Measurements from ENCODE around the gene STK33.

The STK33 gene

DNA sequence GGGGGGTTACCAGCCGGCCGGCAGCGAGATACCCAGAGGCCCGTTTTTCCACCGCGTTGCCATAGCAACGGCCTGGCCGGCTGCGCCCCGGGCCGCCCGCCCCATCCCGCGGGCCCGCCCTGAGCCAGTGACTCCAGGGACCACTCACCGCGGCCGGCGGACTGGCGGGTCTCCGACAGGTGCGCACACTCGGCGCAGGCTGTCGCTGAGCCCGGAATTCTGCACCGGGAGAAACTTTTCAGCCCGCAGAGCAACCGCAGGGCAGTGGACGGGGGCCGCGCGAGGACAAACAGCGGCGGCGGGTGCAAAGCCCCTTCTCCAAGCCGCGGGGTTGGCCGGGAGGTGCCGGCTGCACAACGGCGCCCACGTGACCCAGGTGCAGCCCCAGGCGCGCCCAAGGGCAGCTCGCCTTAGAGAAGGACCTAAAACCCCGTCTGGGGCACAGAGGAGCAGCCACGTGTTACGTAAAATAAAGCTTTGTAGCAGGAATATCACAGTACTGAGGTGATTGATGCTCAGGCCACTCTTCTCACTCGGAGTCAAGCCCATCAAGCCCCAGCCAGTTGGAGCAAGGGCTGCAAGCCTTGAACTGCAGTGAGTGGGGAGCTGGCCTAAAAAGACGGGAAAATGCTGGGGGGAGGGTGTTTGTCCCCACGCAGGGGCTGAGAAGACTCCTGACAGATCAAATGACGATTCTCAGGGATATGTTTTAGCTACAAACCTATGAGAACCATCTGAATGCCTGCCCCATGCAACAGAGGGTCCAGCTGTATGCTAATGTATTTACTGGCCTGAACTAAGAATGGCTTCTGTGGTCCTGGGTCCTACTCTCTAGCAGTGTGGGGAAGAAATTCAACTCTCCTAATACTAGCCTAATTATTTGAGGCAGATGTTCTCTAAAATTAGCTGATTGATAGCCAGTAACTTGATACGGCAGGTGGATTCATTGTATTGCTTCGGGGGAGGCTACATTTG lies at the start of gene STK33:
Gene STK33 (minus strand): TSS at position 294 of the 975 bp plus-strand sequence. CDS start 119,323 bp downstream, outside the sequence.
- DNase-seq: peak; percentile 23 to 54

DNA sequence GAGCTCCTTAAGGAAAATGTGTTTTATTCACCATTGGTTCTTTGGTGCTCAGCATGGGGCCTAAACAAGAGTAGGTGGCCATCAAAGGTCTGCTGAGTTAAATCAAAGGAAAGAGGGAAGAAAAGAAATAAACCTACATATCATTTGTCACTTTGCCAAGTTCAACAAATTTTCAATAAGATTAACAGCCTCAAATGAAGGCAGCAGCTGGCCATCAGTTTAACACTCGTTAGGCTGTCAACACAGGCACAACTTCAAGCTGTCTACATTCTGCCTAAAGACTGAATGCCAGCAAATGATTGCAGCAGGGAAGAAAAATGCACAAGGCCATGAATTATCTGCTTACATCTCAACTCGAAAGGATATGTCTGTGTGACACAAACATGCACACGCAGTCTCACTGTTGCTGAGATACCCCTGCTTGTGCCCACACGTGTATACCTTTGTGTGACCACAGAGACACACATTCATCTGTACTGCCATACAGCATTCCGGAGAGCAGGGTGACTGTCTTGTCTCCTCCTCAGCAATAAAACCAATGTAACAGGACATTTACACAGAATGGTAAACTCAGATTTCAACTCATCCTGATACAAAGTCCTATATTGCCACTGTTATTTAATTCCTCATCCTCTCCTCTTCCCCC lies 48.3 kb upstream of the STK33 start:
- no peak for DNase-seq

GRCh38 chr11:8641332-8641731 lies 47.3 kb upstream of the STK33 start:
- no peak for DNase-seq

- DNase-seq: no peak
These were observed 46.4 kb upstream of the STK33 start for GRCh38 chr11:8640267-8640906.

GRCh38 chr11:8639655-8640054 lies 45.6 kb upstream of the STK33 start:
- no peak for DNase-seq

DNA sequence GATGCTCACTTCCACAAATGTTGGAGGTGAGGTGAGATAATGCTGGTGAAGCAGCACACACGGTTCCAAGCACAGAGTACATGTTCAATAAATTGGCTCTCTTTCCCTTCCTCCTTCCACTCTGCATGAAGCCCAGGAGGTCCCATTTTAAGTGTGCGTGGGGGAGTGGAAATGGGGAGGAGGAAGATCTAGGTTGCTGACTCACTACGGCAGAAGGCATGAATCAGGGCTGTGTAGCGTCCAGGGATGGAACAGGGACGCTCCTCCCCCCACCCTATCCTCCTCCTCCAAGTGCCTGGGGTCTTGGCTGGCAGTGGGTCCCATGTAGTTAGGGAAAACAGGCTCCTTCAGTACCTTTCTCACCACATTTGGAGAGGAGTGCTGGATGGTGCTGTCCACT lies 44.3 kb upstream of the STK33 start:
- no peak for DNase-seq

DNA sequence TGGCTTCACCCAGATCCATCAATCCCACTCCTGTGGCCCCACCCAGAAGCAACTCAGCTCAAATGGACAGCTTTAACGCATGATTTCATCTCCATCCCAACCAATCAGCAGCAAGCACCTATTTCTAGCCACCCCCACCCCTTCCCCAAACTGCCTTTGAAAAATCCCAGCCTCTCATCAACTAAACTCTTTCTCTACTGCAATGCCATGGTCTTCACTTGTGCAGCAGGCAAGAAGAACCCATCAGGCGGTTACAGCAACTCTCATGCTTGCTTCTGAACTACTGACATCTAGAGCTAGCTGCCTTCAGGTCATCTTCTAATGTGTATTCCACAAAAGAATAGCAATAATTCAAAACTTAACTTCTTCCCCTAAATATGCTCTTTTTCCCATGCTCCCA lies 42.1 kb upstream of the STK33 start:
- DNase-seq: no peak

DNA sequence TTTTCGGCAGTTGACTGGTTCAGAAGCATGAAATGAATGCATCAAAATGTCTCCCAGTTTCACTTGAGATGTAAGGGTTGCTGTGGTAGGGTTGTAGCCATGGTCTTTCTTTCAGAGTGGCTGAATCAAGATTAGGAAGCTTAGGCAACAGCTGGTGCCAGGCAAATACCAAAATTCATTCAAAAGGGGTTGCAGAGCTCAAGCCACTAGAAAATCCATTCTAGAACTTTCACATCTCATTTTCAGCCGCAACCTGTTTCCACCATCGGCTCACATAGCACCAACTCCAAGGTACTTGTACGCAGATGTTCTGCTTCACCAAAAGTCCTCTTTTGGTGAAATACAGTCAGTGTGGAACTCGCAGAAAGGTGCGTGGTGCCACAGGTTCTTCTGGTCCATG lies 40.5 kb upstream of the STK33 start:
- no peak for DNase-seq

DNA sequence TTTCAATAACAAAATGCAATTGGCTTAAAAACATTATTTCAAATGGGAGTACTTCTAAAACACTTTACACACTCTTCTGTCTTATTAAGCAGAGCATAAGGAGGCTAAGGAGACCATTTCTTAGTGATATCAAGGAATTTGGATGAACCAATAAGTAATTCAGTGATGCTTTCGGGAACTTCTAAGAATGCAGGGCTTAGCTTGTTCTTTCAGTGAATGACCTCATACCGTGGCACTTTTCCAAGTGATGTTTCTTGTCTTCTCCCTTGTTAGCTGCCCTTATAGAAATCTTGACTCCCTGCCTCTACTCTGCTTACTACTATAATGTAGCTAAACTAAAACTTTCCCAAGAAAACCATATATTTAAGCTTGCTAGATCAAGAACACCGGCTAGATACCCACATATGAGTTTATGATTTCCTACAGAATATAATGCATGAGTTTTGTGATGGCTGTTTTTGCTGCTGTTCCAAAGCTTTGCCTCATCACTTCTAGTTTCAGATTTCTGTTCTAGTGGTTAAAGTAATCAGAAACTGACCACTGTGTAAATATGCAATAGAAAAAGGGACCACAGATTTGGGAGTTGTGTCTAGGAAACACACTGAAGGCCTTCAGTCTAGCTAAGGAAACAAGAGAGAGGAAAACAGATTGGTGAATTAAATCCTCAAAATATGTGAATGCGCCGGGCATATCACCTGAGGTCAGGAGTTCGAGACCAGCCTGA lies 37.5 kb upstream of the STK33 start:
- DNase-seq: no peak

DNA sequence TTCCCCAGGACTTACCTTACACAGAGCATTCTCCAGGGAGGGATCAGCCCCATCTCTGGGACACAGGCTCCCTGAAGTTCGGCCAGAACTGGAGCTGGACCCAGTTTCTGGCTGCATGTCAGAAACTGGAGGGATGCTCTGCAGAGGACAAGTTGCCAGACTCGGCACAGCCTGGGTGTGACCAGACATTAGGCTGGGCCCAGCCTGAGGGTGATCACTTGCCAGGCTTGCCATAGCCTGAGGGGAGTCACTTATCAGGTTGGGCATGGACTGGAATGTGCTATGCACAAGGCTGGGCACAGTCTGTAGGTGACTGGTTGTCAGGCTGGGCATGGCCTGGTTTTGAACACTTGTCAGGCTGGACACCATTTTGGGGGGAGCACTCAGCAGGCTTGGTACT lies 30.7 kb upstream of the STK33 start:
- no peak for DNase-seq

- no peak for DNase-seq
These were observed 27.1 kb upstream of the STK33 start for GRCh38 chr11:8621147-8621546.

GRCh38 chr11:8617063-8617462 lies 23.0 kb upstream of the STK33 start:
- no peak for DNase-seq

GRCh38 chr11:8615291-8616032 lies 21.4 kb upstream of the STK33 start:
- no peak for DNase-seq

DNA sequence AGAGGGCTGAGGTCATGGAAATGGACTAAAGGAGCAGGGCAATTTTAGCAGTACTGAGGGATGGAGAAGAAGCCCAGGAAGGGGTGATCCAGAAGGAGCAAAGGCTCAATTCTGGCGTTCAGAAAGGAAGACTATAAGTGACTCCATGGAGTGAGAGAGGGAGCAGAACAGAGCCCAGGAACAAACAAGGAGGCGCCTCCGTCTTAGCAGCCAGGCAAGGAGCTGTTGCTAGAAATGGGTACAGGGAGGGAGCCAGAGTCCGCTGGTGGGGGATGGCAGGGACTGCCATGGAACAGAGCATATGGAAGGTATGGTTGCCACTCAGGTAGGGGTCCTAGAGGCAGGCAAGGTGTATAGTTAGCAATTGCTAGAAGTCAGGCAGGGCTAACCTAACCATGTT lies 20.5 kb upstream of the STK33 start:
- no peak for DNase-seq

DNA sequence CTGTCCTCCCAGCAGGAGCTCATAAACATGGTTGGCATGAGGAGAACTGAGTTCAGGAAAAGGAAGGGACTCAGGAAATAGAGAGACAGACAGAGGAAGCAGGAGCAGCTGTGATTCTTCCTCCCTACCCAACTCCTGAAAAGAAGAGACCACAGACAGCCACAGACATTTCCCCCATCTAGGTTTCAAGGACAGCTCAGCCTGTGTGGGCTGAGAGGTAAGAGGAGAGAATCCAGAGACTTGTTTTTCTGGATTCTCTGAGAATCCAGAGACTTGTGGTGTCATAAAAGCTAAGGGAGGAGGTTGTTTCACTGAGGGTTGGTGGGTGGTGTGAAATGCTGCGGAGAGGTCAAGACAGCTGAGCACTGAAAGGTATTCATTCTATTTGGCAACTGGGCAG lies 19.0 kb upstream of the STK33 start:
- DNase-seq: no peak

- DNase-seq: no peak
These were observed 18.5 kb upstream of the STK33 start for GRCh38 chr11:8612522-8612921.

GRCh38 chr11:8610532-8611116 lies 16.6 kb upstream of the STK33 start:
- peak in 1 of 2 donors; percentile 10 for DNase-seq

- no peak for DNase-seq
These were observed 14.6 kb upstream of the STK33 start for GRCh38 chr11:8608652-8609051.

DNA sequence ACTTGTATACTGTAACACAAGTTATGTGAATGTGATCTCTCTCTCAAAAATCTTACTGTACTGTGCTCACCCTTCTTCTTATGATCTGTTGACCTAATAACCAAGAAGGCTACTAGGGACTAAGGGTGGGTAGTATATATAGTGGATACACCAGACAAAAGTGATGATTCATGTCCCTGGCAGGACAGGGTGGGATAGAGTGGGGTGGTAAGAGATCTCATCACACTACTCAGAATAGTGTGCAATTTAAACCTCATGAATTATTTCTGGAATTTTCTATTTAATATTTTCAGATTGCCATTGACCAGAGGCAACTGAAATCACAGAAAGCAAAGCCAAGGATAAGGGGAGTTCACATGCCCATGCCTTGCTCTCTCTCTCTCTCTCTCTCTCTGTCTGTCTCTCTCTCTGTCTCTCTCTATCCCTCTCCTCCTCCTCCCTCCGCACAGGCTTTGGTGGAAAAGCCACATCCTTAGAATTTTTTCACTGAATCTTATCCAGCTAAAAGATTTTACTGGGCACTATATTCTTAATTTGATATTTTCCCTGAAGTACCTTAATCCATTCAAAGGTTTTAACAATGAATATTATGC lies 12.0 kb upstream of the STK33 start:
- DNase-seq: no peak

GRCh38 chr11:8604078-8604723 lies 10.2 kb upstream of the STK33 start:
- peak; percentile 29 to 57 for DNase-seq

- DNase-seq: no peak
These were observed 9.7 kb upstream of the STK33 start for GRCh38 chr11:8603696-8604077.
